Measurements from ENCODE around the gene C11orf42. TPM values are rescaled to one million over a fixed set of nuclear protein-coding genes. Genes with fewer than 3 reads are reported as not detected.
"Not testable (repeated sequence)": the region's sequence is repeated elsewhere in the genome, so short reads cannot be mapped to it uniquely, and the experiment has no call there.

The C11orf42 gene
- total RNA-seq, 5 donors from 2014 or later (not counting 1 experiment from before 2014, with no cell fraction given), result not detected

DNA sequence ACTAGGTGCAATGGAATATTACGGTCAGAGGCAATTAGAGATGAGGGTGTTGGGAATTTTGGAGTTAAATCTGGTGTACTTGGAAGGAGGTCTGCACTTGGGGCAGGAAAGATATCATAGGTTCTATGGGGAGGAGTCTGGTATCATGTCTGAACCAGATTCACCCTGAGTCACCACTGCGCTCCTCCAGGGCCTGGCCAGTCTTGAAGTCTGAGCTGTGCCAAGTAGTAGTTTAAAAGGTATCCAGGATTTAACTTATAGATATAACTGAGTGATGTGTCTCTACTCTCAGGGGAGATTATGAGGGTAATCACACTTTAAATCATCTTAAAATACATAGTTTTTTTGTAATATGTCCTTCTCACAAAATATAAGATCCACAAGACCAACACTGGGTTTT lies 40.2 kb downstream of the C11orf42 start:
- Histone ChIP-seq H3K27me3 (replicated peaks in 1 of 2; ENCODE audit: control insufficient read depth in 2 of 2, extremely low read depth in 1 of 2, insufficient read depth in 2 of 2, low read length in 1 of 2) (peaks cover 0 to 11% of the 10 kb centered on the region in 2 experiments), H3K27ac (ENCODE audit: low read length) (no peak overlapping the region), H3K36me3 (ENCODE audit: control insufficient read depth in 2 of 2, extremely low read depth in 1 of 2, insufficient read depth in 1 of 2, low read length in 1 of 2) (no peaks in the 10 kb centered on the region), H3K4me3 (ENCODE audit: control insufficient read depth in 1 of 2, extremely low read depth in 1 of 2, low read length in 1 of 2) (no peak overlapping the region), H3K9me3 (no peaks in the 10 kb centered on the region), H3K4me1 (ENCODE audit: control insufficient read depth in 1 of 2, extremely low read depth in 1 of 2, insufficient read depth in 2 of 2, low read length in 2 of 2) (no peaks in the 10 kb centered on the region)
- Mint-ChIP-seq H3K27ac (no peak overlapping the region), H3K36me3 (no peaks in the 10 kb centered on the region), H3K27me3 (peaks cover 19 to 21% of the 10 kb centered on the region in 2 donors), H3K4me3 (no peak overlapping the region), H3K4me1 (no peaks in the 10 kb centered on the region), H3K9me3 (no peaks in the 10 kb centered on the region)
- 88% methylated on average over 1 of the region's 2 CpGs for WGBS (ENCODE audit: insufficient coverage)
- ChIA-PET CTCF (no interaction called here), POLR2A (no interaction called here)
- ATAC-seq (replicated peaks in 1 of 4) (no peak), DNase-seq (no peak)

DNA sequence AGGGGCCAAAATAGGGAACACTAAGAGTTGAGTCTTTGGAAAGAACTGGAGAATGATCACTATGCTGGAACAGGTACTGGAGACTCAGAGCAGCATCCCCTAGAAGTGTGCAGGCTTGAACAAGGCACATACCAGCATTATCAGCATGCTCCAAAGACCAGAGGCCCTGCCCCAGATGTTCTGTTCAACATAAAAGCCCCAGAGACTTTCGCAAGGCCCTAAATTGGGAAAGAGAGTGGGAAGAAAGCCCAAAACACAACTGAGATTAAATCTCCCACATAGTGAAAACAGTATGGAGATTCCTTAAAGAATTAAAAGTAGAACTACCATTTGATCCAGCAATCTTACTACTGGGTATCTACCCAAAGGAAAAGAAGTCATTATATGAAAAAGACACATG lies 42.9 kb downstream of the C11orf42 start:
- CTCF ChIA-PET, result interaction anchor here in 1 of 2 donors (2.3 kb wide), 1 partner anchor 106 kb away, joined by 7 read pairs; no protein-coding TSS in a partner anchor
- Histone ChIP-seq H3K27ac (ENCODE audit: low read length) (no peak overlapping the region), H3K27me3 (replicated peaks in 1 of 2; ENCODE audit: control insufficient read depth in 2 of 2, extremely low read depth in 1 of 2, insufficient read depth in 2 of 2, low read length in 1 of 2) (peaks cover 0 to 6% of the 10 kb centered on the region in 2 experiments), H3K9me3 (no peaks in the 10 kb centered on the region), H3K4me3 (ENCODE audit: control insufficient read depth in 1 of 2, extremely low read depth in 1 of 2, low read length in 1 of 2) (no peak overlapping the region), H3K4me1 (ENCODE audit: control insufficient read depth in 1 of 2, extremely low read depth in 1 of 2, insufficient read depth in 2 of 2, low read length in 2 of 2) (no peaks in the 10 kb centered on the region), H3K36me3 (ENCODE audit: control insufficient read depth in 2 of 2, extremely low read depth in 1 of 2, insufficient read depth in 1 of 2, low read length in 1 of 2) (no peaks in the 10 kb centered on the region)
- H3K27ac Mint-ChIP-seq, result no peak overlapping the region
- no CpG with 5 or more reads among the region's 1 CpG for WGBS (ENCODE audit: insufficient coverage)
- POLR2A ChIA-PET, result no interaction called here
- H3K9me3 Mint-ChIP-seq, result no peaks in the 10 kb centered on the region
- DNase-seq (no peak), ATAC-seq (replicated peaks in 1 of 4) (no peak)
- no peak overlapping the region for H3K4me3 Mint-ChIP-seq
- H3K4me1 Mint-ChIP-seq, result no peaks in the 10 kb centered on the region
- H3K27me3 Mint-ChIP-seq, result peaks cover 7 to 10% of the 10 kb centered on the region in 2 donors
- H3K36me3 Mint-ChIP-seq, result no peaks in the 10 kb centered on the region

GRCh38 chr11:6248897-6249296 lies 43.5 kb downstream of the C11orf42 start:
- H3K9me3 ChIP-seq; H3K27ac Mint-ChIP-seq; H3K4me1 Mint-ChIP-seq; DNase-seq; H3K36me3 ChIP-seq (ENCODE audit: control insufficient read depth in 2 of 2, extremely low read depth in 1 of 2, insufficient read depth in 1 of 2, low read length in 1 of 2); H3K4me3 ChIP-seq (ENCODE audit: control insufficient read depth in 1 of 2, extremely low read depth in 1 of 2, low read length in 1 of 2); H3K27ac ChIP-seq (ENCODE audit: low read length); H3K4me3 Mint-ChIP-seq; H3K9me3 Mint-ChIP-seq; POLR2A ChIA-PET; H3K4me1 ChIP-seq (ENCODE audit: control insufficient read depth in 1 of 2, extremely low read depth in 1 of 2, insufficient read depth in 2 of 2, low read length in 2 of 2); H3K27me3 Mint-ChIP-seq; H3K36me3 Mint-ChIP-seq; ATAC-seq (replicated peaks in 1 of 4); H3K27me3 ChIP-seq (replicated peaks in 1 of 2; ENCODE audit: control insufficient read depth in 2 of 2, extremely low read depth in 1 of 2, insufficient read depth in 2 of 2, low read length in 1 of 2): not testable (repeated sequence)
- CTCF ChIA-PET, result interaction anchor here in 1 of 2 donors (2.3 kb wide), 1 partner anchor 105 kb away, joined by 7 read pairs; no protein-coding TSS in a partner anchor
- WGBS (ENCODE audit: insufficient coverage), result no CpG with 5 or more reads among the region's 3 CpGs

DNA sequence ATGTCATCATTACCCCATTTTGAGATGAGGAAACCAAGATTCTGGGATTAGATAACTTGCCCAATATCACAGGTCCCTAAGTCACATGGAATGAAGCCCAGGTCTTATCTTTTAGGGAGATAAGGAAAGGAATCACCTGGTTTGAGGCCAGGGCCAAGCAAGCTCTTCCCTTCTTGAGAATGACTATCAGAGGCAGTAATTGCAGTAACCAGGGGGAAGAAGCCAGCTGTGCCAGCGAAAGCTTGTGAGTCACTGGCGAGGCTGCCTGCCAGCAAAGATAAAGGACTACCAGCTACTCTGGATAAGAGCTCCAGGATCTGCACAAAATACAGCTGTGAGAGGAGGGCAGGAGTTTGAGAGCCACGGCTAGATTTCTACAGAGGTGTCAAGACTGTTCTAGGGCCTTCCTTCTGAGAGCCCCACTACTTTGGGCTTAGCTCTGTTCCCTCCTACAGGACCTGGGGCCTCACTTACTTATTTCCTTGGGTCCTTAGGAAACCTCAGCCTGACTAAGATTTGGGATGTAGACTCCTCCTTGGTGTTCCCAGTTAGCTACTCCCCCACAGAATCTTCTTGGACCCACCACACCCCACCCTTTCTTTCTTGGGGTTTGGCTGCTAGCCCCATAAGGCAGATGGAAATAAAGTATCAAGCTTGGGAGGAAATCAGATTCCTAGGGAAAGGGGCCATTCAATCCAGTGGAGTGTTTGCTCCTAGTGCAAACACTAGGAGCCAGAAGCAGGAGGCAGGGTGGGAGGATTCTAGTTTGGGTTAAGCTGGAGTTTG lies 44.6 kb downstream of the C11orf42 start:
- H3K9me3 Mint-ChIP-seq, result no peaks in the 10 kb centered on the region
- peaks cover 0 to 1% of the 10 kb centered on the region in 2 donors for H3K27me3 Mint-ChIP-seq
- 89% methylated on average over 2 of the region's 3 CpGs for WGBS (ENCODE audit: insufficient coverage)
- CTCF ChIA-PET, result interaction anchor here (0.7 to 2.3 kb wide), 6 partner anchors 13 to 129 kb away, joined by 3 to 8 read pairs (median 4); no protein-coding TSS in a partner anchor
- POLR2A ChIA-PET, result no interaction called here
- no peak for DNase-seq
- no peaks in the 10 kb centered on the region for H3K4me1 ChIP-seq (ENCODE audit: control insufficient read depth in 1 of 2, extremely low read depth in 1 of 2, insufficient read depth in 2 of 2, low read length in 2 of 2)
- no peak overlapping the region for H3K27ac ChIP-seq (ENCODE audit: low read length)
- H3K36me3 ChIP-seq (ENCODE audit: control insufficient read depth in 2 of 2, extremely low read depth in 1 of 2, insufficient read depth in 1 of 2, low read length in 1 of 2), result no peaks in the 10 kb centered on the region
- ATAC-seq (replicated peaks in 1 of 4), result no peak
- peaks cover 0 to 3% of the 10 kb centered on the region in 2 experiments for H3K27me3 ChIP-seq (replicated peaks in 1 of 2; ENCODE audit: control insufficient read depth in 2 of 2, extremely low read depth in 1 of 2, insufficient read depth in 2 of 2, low read length in 1 of 2)
- no peaks in the 10 kb centered on the region for H3K9me3 ChIP-seq
- no peaks in the 10 kb centered on the region for H3K4me1 Mint-ChIP-seq
- no peak overlapping the region for H3K4me3 Mint-ChIP-seq
- H3K27ac Mint-ChIP-seq, result no peak overlapping the region
- H3K4me3 ChIP-seq (ENCODE audit: control insufficient read depth in 1 of 2, extremely low read depth in 1 of 2, low read length in 1 of 2), result no peak overlapping the region
- H3K36me3 Mint-ChIP-seq, result no peaks in the 10 kb centered on the region

GRCh38 chr11:6251120-6251733 lies 45.9 kb downstream of the C11orf42 start:
- Mint-ChIP-seq H3K27me3 (peaks cover 0 to 1% of the 10 kb centered on the region in 2 donors), H3K27ac (no peak overlapping the region), H3K4me1 (no peaks in the 10 kb centered on the region), H3K9me3 (no peaks in the 10 kb centered on the region), H3K36me3 (no peaks in the 10 kb centered on the region), H3K4me3 (no peak overlapping the region)
- Histone ChIP-seq H3K27ac (ENCODE audit: low read length) (no peak overlapping the region), H3K4me1 (ENCODE audit: control insufficient read depth in 1 of 2, extremely low read depth in 1 of 2, insufficient read depth in 2 of 2, low read length in 2 of 2) (no peaks in the 10 kb centered on the region), H3K27me3 (replicated peaks in 1 of 2; ENCODE audit: control insufficient read depth in 2 of 2, extremely low read depth in 1 of 2, insufficient read depth in 2 of 2, low read length in 1 of 2) (peaks cover 0 to 5% of the 10 kb centered on the region in 2 experiments), H3K36me3 (ENCODE audit: control insufficient read depth in 2 of 2, extremely low read depth in 1 of 2, insufficient read depth in 1 of 2, low read length in 1 of 2) (no peaks in the 10 kb centered on the region), H3K4me3 (ENCODE audit: control insufficient read depth in 1 of 2, extremely low read depth in 1 of 2, low read length in 1 of 2) (no peak overlapping the region), H3K9me3 (no peaks in the 10 kb centered on the region)
- ChIA-PET CTCF (interaction anchor here (0.7 to 2.1 kb wide), 9 partner anchors 9 to 1309 kb away, joined by 3 to 10 read pairs (median 5); partner anchors contain the start of gene CCKBR (in 1 of the 2)), POLR2A (no interaction called here)
- 64% methylated on average over 5 of the region's 6 CpGs for WGBS (ENCODE audit: insufficient coverage)
- DNase-seq, result peak in 18 of 35 experiments; percentile 12 to 59 (median 35)
- ATAC-seq (replicated peaks in 1 of 4), result peak; percentile 68 to 76 (median 70)

GRCh38 chr11:6251990-6252473 lies 46.7 kb downstream of the C11orf42 start:
- ChIA-PET POLR2A (no interaction called here), CTCF (interaction anchor here (0.6 to 1.6 kb wide), 5 partner anchors 9 to 102 kb away, joined by 3 to 10 read pairs (median 5); no protein-coding TSS in a partner anchor)
- H3K9me3 Mint-ChIP-seq, result no peaks in the 10 kb centered on the region
- no peak overlapping the region for H3K27ac Mint-ChIP-seq
- no peak overlapping the region for H3K27ac ChIP-seq (ENCODE audit: low read length)
- no peaks in the 10 kb centered on the region for H3K9me3 ChIP-seq
- H3K4me1 ChIP-seq (ENCODE audit: control insufficient read depth in 1 of 2, extremely low read depth in 1 of 2, insufficient read depth in 2 of 2, low read length in 2 of 2), result no peaks in the 10 kb centered on the region
- no peaks in the 10 kb centered on the region for H3K4me1 Mint-ChIP-seq
- WGBS (ENCODE audit: insufficient coverage), result 89% methylated on average over 6 of the region's 6 CpGs
- H3K4me3 Mint-ChIP-seq, result no peak overlapping the region
- H3K4me3 ChIP-seq (ENCODE audit: control insufficient read depth in 1 of 2, extremely low read depth in 1 of 2, low read length in 1 of 2), result no peak overlapping the region
- H3K27me3 Mint-ChIP-seq, result peaks cover 0 to 1% of the 10 kb centered on the region in 2 donors
- no peaks in the 10 kb centered on the region for H3K36me3 ChIP-seq (ENCODE audit: control insufficient read depth in 2 of 2, extremely low read depth in 1 of 2, insufficient read depth in 1 of 2, low read length in 1 of 2)
- H3K27me3 ChIP-seq (replicated peaks in 1 of 2; ENCODE audit: control insufficient read depth in 2 of 2, extremely low read depth in 1 of 2, insufficient read depth in 2 of 2, low read length in 1 of 2), result peaks cover 0 to 5% of the 10 kb centered on the region in 2 experiments
- ATAC-seq (replicated peaks in 1 of 4), result no peak
- no peaks in the 10 kb centered on the region for H3K36me3 Mint-ChIP-seq
- no peak for DNase-seq

All from T-cell (primary cell).